SH-SY5Y (cell line): Measurements from ENCODE around the gene PTX3.

ENCODE experiments used
- GATA2 ChIP-seq: IDR thresholded peaks from 2 replicates; pipeline ENCODE4 v1.6.1; 2011; ENCODE audit warnings: mild to moderate bottlenecking, low read depth, low read length
- GATA3 ChIP-seq: IDR thresholded peaks from 2 replicates; pipeline ENCODE4 v1.6.1; 2011; ENCODE audit warnings: low read depth, mild to moderate bottlenecking, low read length, moderate library complexity

DNA sequence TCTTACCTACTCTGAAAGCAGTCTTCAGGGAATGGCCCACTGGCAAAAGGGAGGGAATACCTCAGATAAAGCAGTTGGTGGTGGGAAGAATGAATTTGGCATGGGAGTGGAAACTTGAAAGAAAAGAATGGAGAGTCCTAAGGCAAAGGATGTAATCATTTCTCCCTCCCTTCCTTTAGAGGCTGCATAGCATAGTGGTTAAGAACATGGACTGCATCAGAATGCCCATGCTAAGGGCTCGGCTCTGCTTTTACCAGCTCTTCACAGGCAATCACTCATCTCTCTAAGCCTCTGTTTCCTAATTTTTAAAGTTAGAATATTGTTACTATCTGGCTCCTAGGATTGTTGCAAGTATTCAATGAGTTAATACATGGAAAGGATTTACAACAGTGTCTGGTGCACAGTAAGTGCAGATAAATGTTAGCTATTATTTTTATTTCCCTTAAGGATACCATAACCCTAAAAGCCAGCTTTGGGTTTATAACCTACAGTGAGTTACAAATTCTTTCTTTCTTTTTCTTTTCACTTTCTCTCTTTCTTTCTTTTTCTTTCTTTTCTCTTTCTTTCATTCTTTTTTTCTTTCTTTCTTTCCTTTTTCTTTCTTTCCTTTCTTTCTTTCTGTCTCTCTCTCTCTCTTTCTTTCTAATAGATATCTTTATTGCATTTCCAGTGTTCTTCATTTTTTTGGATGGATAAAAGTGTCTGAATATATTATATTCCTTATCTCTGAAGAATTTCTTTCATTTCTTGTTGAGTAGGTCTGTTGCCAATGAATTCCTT is 43.0 kb downstream of the PTX3 start:
- TF ChIP-seq GATA2, result no peak
- no peak for TF ChIP-seq GATA3
